Lower lobe of right lung (tissue), 2 donors: ENCODE data around the gene DPYSL3. TPM values are rescaled to one million over a fixed set of nuclear protein-coding genes. Genes with fewer than 3 reads are reported as not detected.
A peak's percentile ranks its signal among the peaks of the same experiment; 100 is the strongest.

ENCODE experiments used
- ATAC-seq, 2 donors: fragments of 200-7000 bp; cut with Tn5 transposase; one replicate each; pipeline ENCODE4 v1.9.1; 2020 to 2022; ENCODE audit warnings: mild to moderate bottlenecking in 2 of 2, moderate library complexity in 2 of 2
- DNase-seq: peaks from one replicate; pipeline ENCODE4 v3.0.0-alpha.2; 2020
- H3K27ac ChIP-seq: fragments of 200-600 bp; one replicate; pipeline ENCODE4 v1.8.0; 2022
- H3K27me3 ChIP-seq: fragments of 200-600 bp; one replicate; pipeline ENCODE4 v1.8.0; 2022; ENCODE audit warnings: low read depth
- H3K36me3 ChIP-seq: fragments of 200-600 bp; one replicate; pipeline ENCODE4 v1.8.0; 2022; ENCODE audit warnings: mild to moderate bottlenecking
- H3K4me1 ChIP-seq: fragments of 200-600 bp; one replicate; pipeline ENCODE4 v1.8.0; 2022
- H3K4me3 ChIP-seq: fragments of 200-600 bp; one replicate; pipeline ENCODE4 v1.8.0; 2022; ENCODE audit warnings: mild to moderate bottlenecking
- H3K9me3 ChIP-seq: fragments of 200-600 bp; one replicate; pipeline ENCODE4 v1.8.0; 2022
- CTCF ChIP-seq: fragments of 200-600 bp; IDR thresholded peaks from one replicate; pipeline ENCODE4 v1.8.0; 2022; ENCODE audit warnings: antibody characterized with exemption, mild to moderate bottlenecking
- intact Hi-C: fragments of 100-400 bp; cut with DNase I; formaldehyde crosslinking; loops from one replicate; pipeline ENCODE4 v1.11.0; 2022
- total RNA-seq: library from RNA; stranded (reverse); fragmentation: NEBNext Ultra II Directional; extraction: Animal tissue kit (Norgen Biotek cat#: 25700); gene quantifications from one replicate; pipeline ENCODE4 v1.2.1, GENCODE V29; 2021
- donor health status: DM: no; HTN: yes; CAD: no; lungs with severe emphysema.

The DPYSL3 gene
- total RNA-seq, 1 donor from 2014 or later: 45.7 TPM

- no peak overlapping the region for H3K4me3 ChIP-seq
- no peak for TF ChIP-seq CTCF
- H3K4me1 ChIP-seq: peaks cover 28% of the 10 kb centered on the region
- H3K36me3 ChIP-seq: no peaks in the 10 kb centered on the region
- no peak for DNase-seq
- intact Hi-C loops: no loop called here
- no peak for ATAC-seq
- H3K9me3 ChIP-seq: no peaks in the 10 kb centered on the region
- H3K27me3 ChIP-seq: peaks cover 15% of the 10 kb centered on the region
- H3K27ac ChIP-seq: no peak overlapping the region
These were observed 58.7 kb downstream of the DPYSL3 start for GRCh38 chr5:147451193-147451592.

- H3K36me3 ChIP-seq: no peaks in the 10 kb centered on the region
- peaks cover 15% of the 10 kb centered on the region for H3K27me3 ChIP-seq
- intact Hi-C loops: no loop called here
- H3K27ac ChIP-seq: no peak overlapping the region
- DNase-seq (no peak), ATAC-seq (no peak)
- no peak overlapping the region for H3K4me3 ChIP-seq
- H3K9me3 ChIP-seq: no peaks in the 10 kb centered on the region
- TF ChIP-seq CTCF: no peak
- H3K4me1 ChIP-seq: peaks cover 34% of the 10 kb centered on the region
These were observed 59.3 kb downstream of the DPYSL3 start for GRCh38 chr5:147450606-147451005.

- Histone ChIP-seq H3K27me3 (peaks cover 15% of the 10 kb centered on the region), H3K9me3 (no peaks in the 10 kb centered on the region), H3K36me3 (no peaks in the 10 kb centered on the region), H3K4me1 (peaks cover 21% of the 10 kb centered on the region), H3K4me3 (no peak overlapping the region), H3K27ac (peak overlapping the region; percentile 11)
- no peak for TF ChIP-seq CTCF
- intact Hi-C loops: no loop called here
- ATAC-seq: no peak
- no peak for DNase-seq
These were observed 61.1 kb downstream of the DPYSL3 start for GRCh38 chr5:147448766-147449165.

- intact Hi-C loops: no loop called here
- no peak for DNase-seq
- no peak for TF ChIP-seq CTCF
- H3K9me3 ChIP-seq: no peaks in the 10 kb centered on the region
- no peaks in the 10 kb centered on the region for H3K36me3 ChIP-seq
- H3K4me1 ChIP-seq: peaks cover 25% of the 10 kb centered on the region
- ATAC-seq: peak; percentile 48 to 69
- H3K27me3 ChIP-seq: peaks cover 4% of the 10 kb centered on the region
- H3K27ac ChIP-seq: peak overlapping the region; percentile 24
- no peak overlapping the region for H3K4me3 ChIP-seq
These were observed 63.3 kb downstream of the DPYSL3 start for GRCh38 chr5:147446523-147446922.

- H3K36me3 ChIP-seq: no peaks in the 10 kb centered on the region
- no peaks in the 10 kb centered on the region for H3K9me3 ChIP-seq
- intact Hi-C loops: no loop called here
- no peaks in the 10 kb centered on the region for H3K27me3 ChIP-seq
- ATAC-seq (no peak), DNase-seq (no peak)
- H3K4me3 ChIP-seq: no peak overlapping the region
- H3K27ac ChIP-seq: no peak overlapping the region
- no peak for TF ChIP-seq CTCF
- H3K4me1 ChIP-seq: peaks cover 25% of the 10 kb centered on the region
These were observed 64.0 kb downstream of the DPYSL3 start for GRCh38 chr5:147445917-147446316.

GRCh38 chr5:147445090-147445489 lies 64.8 kb downstream of the DPYSL3 start:
- DNase-seq (no peak), ATAC-seq (no peak)
- Histone ChIP-seq H3K9me3 (no peaks in the 10 kb centered on the region), H3K27me3 (no peaks in the 10 kb centered on the region), H3K4me1 (peaks cover 25% of the 10 kb centered on the region), H3K4me3 (no peak overlapping the region), H3K27ac (no peak overlapping the region), H3K36me3 (no peaks in the 10 kb centered on the region)
- intact Hi-C loops: no loop called here
- no peak for TF ChIP-seq CTCF
